ENCODE results near the gene E2F1.

The E2F1 gene

GRCh38 chr20:33689973-33690372 is 3.8 kb upstream of the E2F1 start:
- peaks cover 1% of the 10 kb centered on the region; the same call in 1 of the 2 replicates for H4K20me1 ChIP-seq (ENCODE audit: insufficient read depth)
- no peaks in the 10 kb centered on the region for H3K27me3 ChIP-seq (ENCODE audit: insufficient read depth, low read depth)
- TF ChIP-seq, protein P1, sequence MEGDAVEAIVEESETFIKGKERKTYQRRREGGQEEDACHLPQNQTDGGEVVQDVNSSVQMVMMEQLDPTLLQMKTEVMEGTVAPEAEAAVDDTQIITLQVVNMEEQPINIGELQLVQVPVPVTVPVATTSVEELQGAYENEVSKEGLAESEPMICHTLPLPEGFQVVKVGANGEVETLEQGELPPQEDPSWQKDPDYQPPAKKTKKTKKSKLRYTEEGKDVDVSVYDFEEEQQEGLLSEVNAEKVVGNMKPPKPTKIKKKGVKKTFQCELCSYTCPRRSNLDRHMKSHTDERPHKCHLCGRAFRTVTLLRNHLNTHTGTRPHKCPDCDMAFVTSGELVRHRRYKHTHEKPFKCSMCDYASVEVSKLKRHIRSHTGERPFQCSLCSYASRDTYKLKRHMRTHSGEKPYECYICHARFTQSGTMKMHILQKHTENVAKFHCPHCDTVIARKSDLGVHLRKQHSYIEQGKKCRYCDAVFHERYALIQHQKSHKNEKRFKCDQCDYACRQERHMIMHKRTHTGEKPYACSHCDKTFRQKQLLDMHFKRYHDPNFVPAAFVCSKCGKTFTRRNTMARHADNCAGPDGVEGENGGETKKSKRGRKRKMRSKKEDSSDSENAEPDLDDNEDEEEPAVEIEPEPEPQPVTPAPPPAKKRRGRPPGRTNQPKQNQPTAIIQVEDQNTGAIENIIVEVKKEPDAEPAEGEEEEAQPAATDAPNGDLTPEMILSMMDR (conservative IDR thresholded peaks at IDR 0.05; ENCODE audit: low read depth, low read length) = no peak
- H3K9ac ChIP-seq = no peak overlapping the region
- no peak overlapping the region for H2AFZ ChIP-seq (ENCODE audit: low read depth)
- H3K4me2 ChIP-seq = no peak overlapping the region
- no peaks in the 10 kb centered on the region for H3K36me3 ChIP-seq (ENCODE audit: insufficient read depth)
- peaks cover 6% of the 10 kb centered on the region for H3K79me2 ChIP-seq (ENCODE audit: insufficient read depth, low read depth)
- no peak overlapping the region for H3K4me3 ChIP-seq (IDR thresholded peaks at IDR 0.05; ENCODE audit: insufficient read depth, low read depth, low read length)
- H3K27ac ChIP-seq = no peak overlapping the region
- H3K4me1 ChIP-seq (ENCODE audit: low read depth, poor library complexity, severe bottlenecking) = peaks cover 27% of the 10 kb centered on the region

DNA sequence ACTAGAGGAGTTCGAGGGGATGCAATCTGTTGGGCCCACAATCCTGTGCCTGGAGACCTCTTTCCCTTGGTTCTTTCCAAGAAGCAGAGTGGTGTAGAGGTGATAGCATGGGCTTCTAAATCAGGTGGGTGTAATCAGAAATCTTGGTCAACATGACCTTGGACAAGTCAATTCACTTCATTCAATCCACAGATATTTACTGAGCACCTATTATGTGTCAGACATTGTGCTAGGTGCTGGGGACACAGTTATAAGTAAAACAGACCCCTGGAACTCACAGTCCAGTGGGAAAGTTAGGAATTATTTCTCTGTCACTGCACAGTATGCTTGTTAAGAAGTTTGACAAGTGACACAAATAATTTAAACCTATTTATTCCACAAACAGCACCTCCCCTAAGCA is 3.3 kb upstream of the E2F1 start:
- H3K4me2 ChIP-seq = no peak overlapping the region
- H3K4me1 ChIP-seq (ENCODE audit: low read depth, poor library complexity, severe bottlenecking) = peaks cover 32% of the 10 kb centered on the region
- H4K20me1 ChIP-seq (ENCODE audit: insufficient read depth) = peaks cover 6% of the 10 kb centered on the region; the same call in 1 of the 2 replicates
- H2AFZ ChIP-seq (ENCODE audit: low read depth) = no peak overlapping the region
- no peaks in the 10 kb centered on the region for H3K27me3 ChIP-seq (ENCODE audit: insufficient read depth, low read depth)
- no peaks in the 10 kb centered on the region for H3K36me3 ChIP-seq (ENCODE audit: insufficient read depth)
- H3K4me3 ChIP-seq (IDR thresholded peaks at IDR 0.05; ENCODE audit: insufficient read depth, low read depth, low read length) = no peak overlapping the region
- H3K27ac ChIP-seq = no peak overlapping the region
- H3K79me2 ChIP-seq (ENCODE audit: insufficient read depth, low read depth) = peaks cover 11% of the 10 kb centered on the region
- TF ChIP-seq, protein P1 (conservative IDR thresholded peaks at IDR 0.05; ENCODE audit: low read depth, low read length) = no peak
- no peak overlapping the region for H3K9ac ChIP-seq

- Histone ChIP-seq H3K4me1 (ENCODE audit: low read depth, poor library complexity, severe bottlenecking) (peaks cover 37% of the 10 kb centered on the region), H3K4me3 (IDR thresholded peaks at IDR 0.05; ENCODE audit: insufficient read depth, low read depth, low read length) (no peak overlapping the region), H2AFZ (ENCODE audit: low read depth) (no peak overlapping the region), H3K27ac (no peak overlapping the region), H3K79me2 (ENCODE audit: insufficient read depth, low read depth) (peaks cover 16% of the 10 kb centered on the region), H4K20me1 (ENCODE audit: insufficient read depth) (peaks cover 11% of the 10 kb centered on the region), H3K9ac (no peak overlapping the region), H3K36me3 (ENCODE audit: insufficient read depth) (no peaks in the 10 kb centered on the region), H3K4me2 (no peak overlapping the region), H3K27me3 (ENCODE audit: insufficient read depth, low read depth) (no peaks in the 10 kb centered on the region)
- TF ChIP-seq, protein P1 (conservative IDR thresholded peaks at IDR 0.05; ENCODE audit: low read depth, low read length) = no peak
Measured at GRCh38 chr20:33688938-33689424, 2.8 kb upstream of the E2F1 start.

DNA sequence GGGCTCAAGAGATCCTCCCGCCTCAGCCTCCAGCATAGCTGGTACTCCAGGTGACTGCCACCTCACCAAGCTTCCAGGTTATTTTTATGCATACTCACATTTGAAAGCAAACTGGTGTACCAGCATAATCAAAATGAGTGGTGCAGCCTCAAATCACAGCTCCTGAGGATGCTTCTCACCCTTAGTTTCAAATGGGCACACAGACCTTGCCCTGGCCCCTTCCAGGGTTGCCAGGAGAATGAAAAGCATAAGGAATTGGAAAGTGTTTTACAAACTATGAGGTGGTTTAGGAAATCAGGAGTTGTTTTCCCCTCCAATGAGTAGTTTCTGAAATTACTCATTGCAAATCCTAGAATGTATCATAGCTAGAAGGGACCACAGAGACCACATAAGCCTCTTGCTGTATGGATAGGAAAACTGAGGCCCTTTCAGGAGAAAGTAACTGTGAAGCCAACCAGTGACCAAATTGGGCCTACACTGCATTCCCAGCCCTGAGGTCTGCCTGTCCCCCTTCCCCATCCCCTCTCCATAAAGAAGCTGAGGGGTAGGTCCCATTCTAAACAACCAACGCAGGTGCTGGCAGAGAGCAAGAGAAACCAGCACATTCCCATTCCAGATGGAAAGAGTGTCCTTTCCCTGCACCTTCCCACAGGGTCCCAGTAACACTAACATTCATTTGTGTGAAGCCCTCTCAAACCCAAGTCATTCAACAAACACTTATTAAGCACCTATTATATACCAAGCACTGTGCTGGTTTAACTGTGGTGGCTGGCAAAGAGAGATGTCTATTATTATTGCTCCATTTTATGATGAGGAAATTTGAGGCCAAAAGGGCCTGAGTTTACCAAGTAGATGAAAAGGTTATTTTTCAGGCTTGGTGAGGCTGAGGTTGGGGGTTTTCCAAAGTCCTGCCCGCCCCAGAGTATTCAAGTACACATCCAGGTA is 2.1 kb upstream of the E2F1 start:
- TF ChIP-seq, protein P1 (conservative IDR thresholded peaks at IDR 0.05; ENCODE audit: low read depth, low read length) = no peak
- Histone ChIP-seq H4K20me1 (ENCODE audit: insufficient read depth) (peaks cover 13% of the 10 kb centered on the region), H3K4me1 (ENCODE audit: low read depth, poor library complexity, severe bottlenecking) (peaks cover 44% of the 10 kb centered on the region), H2AFZ (ENCODE audit: low read depth) (no peak overlapping the region), H3K4me2 (no peak overlapping the region), H3K4me3 (IDR thresholded peaks at IDR 0.05; ENCODE audit: insufficient read depth, low read depth, low read length) (no peak overlapping the region), H3K9ac (no peak overlapping the region), H3K36me3 (ENCODE audit: insufficient read depth) (no peaks in the 10 kb centered on the region), H3K79me2 (ENCODE audit: insufficient read depth, low read depth) (peaks cover 23% of the 10 kb centered on the region), H3K27ac (no peak overlapping the region), H3K27me3 (ENCODE audit: insufficient read depth, low read depth) (no peaks in the 10 kb centered on the region)

Data from KMS-11 (cell line).